HG03060 (cell line): Measurements from ENCODE around the gene ACADVL.

Experiments used
- ATAC-seq: cut with Tn5 transposase; IDR thresholded peaks from one replicate; pipeline ENCODE4 v1.9.1; 2021; ENCODE audit warnings: low read depth, moderate number of reproducible peaks; ENCODE audit not compliant: unreplicated experiment

The ACADVL gene

DNA sequence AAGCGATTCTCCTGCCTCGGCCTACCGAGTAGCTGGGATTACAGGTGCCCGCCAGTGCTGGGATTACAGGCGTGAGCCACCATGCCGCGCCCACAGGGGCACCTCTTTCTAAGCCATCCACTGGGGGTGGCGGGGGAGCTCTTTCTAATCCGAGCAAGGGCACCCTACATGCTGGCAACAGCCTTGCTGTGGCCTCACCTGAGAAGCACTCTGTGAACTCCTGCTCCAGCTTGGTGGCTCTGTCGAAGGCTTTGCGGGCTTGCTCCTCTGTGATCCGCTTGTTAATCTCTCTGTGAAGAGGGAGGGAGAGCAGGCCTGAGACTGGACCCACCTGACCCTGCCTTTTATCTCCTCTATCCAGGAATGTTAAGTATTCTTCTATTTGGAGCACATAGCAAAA, 28.7 kb upstream of the ACADVL start:
- ATAC-seq = no peak

DNA sequence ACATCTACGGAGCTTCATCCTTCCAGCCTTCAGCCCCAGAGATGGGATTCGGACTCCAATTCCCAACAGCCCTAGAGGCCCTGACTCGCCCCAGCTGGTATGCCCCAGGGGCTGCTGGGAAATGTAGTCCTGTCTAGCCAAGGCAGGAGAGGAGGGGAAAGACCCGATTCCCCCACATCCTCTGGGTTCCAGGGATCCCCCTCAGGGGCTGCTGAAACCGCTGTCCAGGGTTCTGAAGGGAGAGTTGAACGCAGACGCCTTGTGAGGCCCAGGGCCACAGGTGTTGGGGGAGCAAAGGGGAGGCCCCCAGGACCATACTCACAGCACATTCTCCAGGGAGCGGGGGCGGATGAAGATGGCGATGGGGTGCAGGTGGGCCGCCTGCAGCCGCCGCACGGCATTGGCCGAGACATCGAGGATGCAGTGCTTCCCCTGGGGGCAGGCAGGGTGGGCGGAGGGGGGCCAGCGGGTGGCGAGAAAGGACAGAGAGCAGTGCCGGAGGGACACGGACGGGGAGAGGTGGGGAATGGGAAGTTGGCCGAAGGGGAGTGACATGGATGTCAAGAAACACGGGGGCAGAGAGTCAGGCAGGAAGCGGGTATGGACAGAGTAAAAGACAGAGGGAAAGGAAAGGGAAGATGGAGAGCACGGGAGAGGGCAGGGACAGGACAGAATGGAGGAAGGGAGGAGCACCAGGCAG, 28.0 kb upstream of the ACADVL start:
- ATAC-seq = no peak

- no peak for ATAC-seq
Observed at GRCh38 chr17:7192271-7192937, 27.3 kb upstream of the ACADVL start.

DNA sequence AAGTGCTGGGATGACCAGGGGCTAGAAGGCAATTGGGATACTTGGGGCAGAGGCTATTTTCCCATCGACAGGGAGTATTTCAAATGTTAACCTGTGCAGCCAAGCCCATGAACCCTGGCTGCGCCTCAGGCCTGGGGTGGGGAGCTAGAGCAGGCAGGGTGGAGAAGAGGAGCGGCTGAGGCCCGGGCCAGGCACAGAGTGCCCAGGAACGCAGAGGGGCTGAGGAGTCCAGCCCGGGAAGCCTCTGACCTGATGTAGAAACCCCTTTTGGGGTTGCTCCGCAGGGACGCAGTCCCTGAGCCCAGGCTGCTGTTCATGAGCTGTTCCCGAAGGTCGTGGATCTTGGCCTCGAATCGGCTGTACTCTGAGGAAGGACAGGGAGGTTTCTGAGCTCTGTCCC, 23.8 kb upstream of the ACADVL start:
- ATAC-seq = no peak

DNA sequence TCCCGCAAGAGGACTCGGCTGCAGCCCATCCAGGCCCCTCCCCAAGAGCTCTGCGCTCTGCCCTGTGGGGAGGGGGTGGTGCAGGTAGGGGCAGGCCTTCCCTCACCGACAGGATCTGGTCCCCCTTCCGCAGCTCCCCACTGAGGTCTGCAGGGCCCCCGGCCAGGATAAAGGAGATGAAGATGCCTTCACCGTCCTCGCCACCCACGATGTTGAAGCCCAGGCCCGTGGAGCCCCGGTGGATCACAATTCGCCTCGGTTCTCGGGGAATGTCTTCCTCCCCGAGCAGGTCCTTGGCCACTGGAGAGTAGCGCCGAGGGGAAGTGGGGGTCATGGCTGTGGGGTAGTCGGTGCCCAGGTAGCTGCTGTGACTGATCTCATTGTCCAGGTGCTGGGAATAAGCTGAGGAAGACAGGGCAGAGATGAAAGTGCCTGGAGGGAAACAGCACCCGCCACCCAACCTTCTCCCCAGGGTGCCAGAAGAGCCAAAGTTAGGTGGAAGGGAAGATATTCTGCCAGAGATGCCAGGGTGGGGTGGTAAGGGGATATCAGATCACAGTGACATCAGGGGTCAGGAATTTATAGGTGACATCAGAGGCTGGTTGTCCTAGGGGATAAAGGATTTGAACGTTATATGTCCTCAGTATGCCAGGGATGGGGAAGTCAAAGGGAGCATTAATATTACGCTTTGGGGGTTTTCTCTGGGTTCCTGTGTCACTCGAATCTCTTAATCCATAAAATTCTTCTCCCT, 22.9 kb upstream of the ACADVL start:
- ATAC-seq = no peak

GRCh38 chr17:7203391-7203790, 16.3 kb upstream of the ACADVL start:
- no peak for ATAC-seq

- no peak for ATAC-seq
Observed at GRCh38 chr17:7204336-7204735, 15.4 kb upstream of the ACADVL start.

- ATAC-seq = no peak
Observed at GRCh38 chr17:7204828-7205461, 14.8 kb upstream of the ACADVL start.

- no peak for ATAC-seq
Observed at GRCh38 chr17:7205561-7205960, 14.2 kb upstream of the ACADVL start.

GRCh38 chr17:7207120-7208001, 12.4 kb upstream of the ACADVL start:
- no peak for ATAC-seq

GRCh38 chr17:7208027-7208571, 11.6 kb upstream of the ACADVL start:
- no peak for ATAC-seq

DNA sequence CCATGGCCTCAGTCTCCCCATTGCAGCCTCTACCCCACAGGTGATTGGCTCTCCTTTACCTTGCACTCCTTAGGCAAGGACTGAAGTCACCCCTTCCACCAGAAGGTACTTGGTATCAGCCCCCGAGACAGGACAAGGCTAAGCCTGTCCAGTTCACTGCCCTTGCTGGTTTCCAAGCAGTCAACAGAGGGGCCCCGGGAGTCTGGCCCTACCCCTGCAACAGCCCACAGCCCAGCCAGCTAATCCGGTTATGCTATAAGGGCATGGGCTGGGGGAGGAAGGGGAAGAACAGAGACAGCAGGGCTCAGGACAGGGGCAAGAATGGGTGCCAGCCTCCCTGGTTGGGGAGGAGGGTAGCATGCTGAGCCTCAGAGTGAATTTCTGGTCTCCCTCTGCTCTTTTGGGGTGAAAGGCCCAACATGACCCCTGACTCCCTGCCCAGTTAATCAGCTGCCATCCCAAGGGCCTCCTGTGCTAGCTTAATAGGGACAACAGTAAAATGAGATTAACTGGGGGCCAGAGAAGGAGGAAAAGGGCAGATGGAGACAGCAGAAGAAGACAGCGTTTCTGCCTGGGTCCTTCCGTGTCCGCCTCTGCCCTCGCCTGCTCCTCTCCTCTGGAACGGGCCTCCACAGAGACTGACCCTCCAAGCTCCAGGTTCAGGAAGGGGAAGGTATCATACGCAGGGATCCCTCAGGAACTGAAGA, 10.8 kb upstream of the ACADVL start:
- no peak for ATAC-seq

GRCh38 chr17:7211491-7212273, 8.1 kb upstream of the ACADVL start:
- no peak for ATAC-seq

DNA sequence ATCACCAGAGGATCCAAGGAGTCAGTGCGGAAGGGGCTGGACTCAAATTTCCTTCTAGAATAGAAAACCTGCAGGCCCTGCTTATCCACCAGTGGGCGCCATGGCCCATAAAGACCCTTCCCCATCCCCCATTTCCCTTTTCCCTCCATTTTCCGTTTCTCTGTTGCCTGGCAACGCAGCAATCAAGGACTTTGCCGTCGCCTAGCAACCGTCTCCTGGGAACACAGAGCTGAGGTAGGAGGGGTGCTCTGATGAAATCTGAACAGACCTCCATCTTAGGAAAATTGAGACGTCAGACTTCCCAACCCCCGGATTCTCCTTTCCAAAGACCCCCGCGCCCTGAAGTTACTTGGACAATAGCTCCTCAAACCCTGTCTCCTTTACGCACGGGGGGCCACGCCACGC, 5.8 kb upstream of the ACADVL start:
- no peak for ATAC-seq

DNA sequence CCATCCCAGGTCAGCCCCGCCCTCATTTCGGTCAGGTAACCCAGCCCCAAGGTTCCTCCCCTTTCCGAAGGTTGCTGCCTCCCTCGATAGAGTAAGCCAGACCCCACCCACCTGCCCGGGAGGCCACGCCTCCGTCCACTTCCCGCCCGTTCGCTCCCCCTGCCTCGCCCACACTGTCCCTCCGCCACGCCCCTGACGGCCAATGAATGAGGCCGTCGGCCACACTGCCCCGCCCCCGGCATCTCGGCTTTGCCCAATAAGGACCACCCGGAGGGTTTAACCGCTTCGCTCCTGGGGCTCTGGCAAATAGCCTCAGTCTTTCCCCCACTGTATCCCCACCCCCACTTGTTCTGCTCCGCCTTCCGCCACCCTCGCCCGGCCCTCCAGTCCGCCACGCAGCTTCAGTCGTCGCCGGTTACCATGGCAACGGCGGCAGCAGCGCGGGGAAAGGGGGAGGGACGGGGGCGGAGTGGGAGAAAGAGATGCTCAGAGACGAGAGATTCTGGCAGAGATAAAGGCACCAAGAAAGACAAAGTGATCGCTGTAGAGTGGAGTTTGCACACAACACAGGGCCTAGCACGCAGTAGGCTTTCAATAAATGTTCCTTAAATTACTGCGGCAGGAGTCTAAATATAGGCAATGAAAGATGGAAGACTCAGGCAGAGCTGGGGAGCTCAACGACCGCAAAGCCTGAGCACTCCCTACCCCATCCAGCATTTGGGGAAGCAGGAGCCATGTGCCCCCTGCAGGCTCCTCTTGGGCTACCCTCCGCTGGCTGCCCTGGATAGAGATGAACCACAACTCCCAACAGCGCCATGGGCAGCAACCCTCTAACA, 5.2 kb upstream of the ACADVL start:
- peak; percentile 59 for ATAC-seq

DNA sequence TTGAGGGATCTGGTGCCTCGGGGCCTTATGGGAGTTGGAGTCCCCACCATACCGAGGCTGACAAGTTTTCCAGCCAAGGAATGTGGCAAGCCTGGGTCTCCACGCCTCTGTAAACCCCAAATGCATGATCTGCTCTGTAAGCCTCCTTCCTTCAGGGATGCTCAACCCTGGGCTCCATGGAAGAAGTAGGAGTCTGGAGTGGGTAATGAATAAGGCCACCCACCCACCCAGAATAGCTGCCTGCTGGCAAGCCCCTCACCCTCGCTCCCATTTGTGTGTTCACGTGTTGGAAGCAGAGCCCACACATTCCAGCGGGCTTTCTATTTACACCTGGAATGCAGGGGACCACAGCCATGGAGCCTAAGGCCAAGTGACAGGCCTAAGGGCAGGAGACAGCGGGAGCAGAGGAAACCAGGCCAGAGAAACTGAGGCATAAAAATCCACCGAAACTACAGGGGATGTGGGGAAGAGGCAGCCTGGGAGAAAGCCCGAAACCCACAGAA, 4.6 kb upstream of the ACADVL start:
- no peak for ATAC-seq

DNA sequence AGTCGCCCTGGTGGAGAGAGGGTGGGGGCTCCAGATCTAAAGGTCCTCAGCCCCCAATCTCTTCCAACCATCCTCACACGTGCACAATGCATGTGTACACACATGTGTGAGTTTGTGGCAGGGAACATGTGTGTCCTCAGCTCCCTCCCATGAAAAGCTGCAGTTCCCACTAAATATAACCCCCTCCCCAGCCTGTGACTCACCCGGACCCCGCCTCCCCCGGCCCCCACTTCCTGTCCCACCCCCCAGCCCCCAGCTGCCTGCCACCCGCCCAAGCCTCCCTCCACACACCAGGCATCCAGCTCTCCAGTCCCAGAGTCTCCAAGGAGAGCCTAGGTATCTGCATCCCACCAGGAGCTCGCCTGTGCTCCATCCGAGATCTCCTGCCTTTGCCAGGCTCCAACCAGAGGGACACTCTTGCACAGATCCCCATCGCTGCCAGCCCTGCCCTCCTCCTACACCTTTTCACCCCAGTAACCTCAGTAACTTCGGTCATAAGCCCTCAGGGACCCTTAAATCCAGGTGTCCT, 4.0 kb upstream of the ACADVL start:
- ATAC-seq = no peak
